ENCODE data around the gene DGKZ. TPM values are rescaled to one million over a fixed set of nuclear protein-coding genes. Genes with fewer than 3 reads are reported as not detected.

The DGKZ gene
- total and polyA plus RNA-seq, 8 donors, result 34.6 to 65.1 (median 40.0) TPM

DNA sequence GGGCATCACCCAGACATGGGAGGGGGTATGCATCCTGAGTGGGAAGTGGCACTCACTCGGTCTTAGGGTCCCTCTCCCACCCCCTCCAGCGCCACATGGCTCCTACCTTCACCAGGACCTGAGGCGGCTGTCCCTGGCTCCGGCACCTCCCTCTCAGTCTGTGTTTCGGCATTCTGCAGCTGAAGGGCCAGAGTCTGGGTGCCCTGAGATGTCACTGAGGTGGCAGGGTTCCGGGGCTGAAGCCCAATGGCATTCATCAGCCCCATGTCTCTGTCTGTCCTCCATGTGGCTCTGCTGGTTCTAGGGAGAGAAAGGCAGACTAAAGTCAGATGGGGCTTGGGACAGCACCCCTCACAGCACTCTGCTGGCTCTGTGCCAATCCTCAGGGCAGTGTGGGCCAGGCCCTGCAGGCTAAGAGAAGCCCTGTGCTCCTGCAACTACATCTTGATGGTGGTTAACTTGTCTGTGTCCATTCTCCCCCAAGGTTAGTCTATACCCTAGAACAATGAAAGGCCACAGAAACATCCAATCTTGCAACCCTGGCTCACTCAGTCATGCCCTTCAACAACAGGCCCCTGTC lies 61.2 kb downstream of the DGKZ start:
- ATAC-seq (no peak), DNase-seq (no peak)
- Histone ChIP-seq H3K36me3 (peaks cover 0 to 89% of the 10 kb centered on the region in 2 donors), H3K27me3 (no peaks in the 10 kb centered on the region), H3K4me1 (no peaks in the 10 kb centered on the region), H3K4me3 (no peak overlapping the region), H3K9me3 (no peaks in the 10 kb centered on the region), H3K27ac (no peak overlapping the region)
- TF ChIP-seq, protein P1, sequence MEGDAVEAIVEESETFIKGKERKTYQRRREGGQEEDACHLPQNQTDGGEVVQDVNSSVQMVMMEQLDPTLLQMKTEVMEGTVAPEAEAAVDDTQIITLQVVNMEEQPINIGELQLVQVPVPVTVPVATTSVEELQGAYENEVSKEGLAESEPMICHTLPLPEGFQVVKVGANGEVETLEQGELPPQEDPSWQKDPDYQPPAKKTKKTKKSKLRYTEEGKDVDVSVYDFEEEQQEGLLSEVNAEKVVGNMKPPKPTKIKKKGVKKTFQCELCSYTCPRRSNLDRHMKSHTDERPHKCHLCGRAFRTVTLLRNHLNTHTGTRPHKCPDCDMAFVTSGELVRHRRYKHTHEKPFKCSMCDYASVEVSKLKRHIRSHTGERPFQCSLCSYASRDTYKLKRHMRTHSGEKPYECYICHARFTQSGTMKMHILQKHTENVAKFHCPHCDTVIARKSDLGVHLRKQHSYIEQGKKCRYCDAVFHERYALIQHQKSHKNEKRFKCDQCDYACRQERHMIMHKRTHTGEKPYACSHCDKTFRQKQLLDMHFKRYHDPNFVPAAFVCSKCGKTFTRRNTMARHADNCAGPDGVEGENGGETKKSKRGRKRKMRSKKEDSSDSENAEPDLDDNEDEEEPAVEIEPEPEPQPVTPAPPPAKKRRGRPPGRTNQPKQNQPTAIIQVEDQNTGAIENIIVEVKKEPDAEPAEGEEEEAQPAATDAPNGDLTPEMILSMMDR (IDR thresholded peaks at IDR 0.05), result no peak
- intact Hi-C loops (cut with DNase I), result no loop called here

DNA sequence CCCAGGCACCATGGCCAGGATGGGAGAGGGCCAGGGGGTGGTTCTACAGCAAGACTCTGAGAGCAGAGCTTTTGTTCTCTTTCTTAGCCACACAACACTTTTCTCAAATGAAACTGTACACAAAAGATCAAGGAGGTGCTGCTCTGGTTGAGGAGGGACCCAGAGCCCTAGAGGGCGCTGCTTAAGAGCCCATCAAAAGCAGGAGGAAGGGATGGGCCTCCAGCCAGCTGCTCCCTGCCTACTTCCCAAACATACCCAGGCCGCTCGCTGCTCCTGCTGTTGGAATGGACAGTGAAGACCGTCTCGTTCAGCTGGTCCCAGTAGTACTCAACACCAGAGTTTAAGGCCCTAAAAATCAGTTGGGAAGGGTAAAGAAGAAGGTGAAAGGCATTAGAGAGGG lies 62.8 kb downstream of the DGKZ start:
- Histone ChIP-seq H3K4me3 (no peak overlapping the region), H3K36me3 (peaks cover 0 to 89% of the 10 kb centered on the region in 2 donors), H3K9me3 (no peaks in the 10 kb centered on the region), H3K27me3 (no peaks in the 10 kb centered on the region), H3K4me1 (no peaks in the 10 kb centered on the region), H3K27ac (no peak overlapping the region)
- ATAC-seq, result no peak
- TF ChIP-seq, protein P1 (IDR thresholded peaks at IDR 0.05), result no peak
- intact Hi-C loops (cut with DNase I), result no loop called here
- no peak for DNase-seq

DNA sequence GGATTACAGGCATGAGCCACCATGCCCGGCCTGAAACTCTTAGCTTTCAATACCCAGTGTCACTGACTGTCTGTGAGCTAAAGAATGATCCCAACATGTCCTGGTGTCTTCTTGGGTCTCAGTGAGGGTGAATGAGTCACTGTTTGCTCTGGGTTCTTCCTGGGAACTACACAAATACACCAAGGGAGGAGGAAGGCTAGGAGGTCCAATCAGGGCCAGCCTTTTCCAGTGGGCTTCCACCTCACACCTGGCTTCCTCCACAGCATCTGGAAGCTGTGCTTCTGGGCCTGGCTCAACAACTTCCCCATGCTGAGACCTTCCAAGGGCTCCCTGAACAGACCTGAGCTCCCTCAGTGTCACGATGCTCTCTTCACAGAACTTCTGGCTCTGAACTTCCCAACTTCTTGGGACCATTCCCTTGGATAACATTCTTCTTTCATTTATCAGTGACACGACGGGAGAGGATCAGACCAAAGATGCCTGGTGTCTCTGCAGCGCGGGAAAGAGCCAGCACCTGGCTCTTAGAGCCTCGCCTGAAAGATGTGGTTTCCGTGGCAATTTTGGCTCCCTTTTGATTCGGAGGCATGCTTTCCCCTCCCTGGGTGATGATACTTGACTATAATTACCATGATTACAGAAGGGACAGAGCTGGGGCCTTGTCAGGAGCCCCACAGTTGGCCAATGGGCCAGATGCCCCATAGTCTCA lies 66.7 kb downstream of the DGKZ start:
- intact Hi-C loops (cut with DNase I), result no loop called here
- Histone ChIP-seq H3K9me3 (no peaks in the 10 kb centered on the region), H3K4me3 (no peak overlapping the region), H3K27me3 (no peaks in the 10 kb centered on the region), H3K36me3 (peaks cover 0 to 82% of the 10 kb centered on the region in 2 donors), H3K27ac (no peak overlapping the region), H3K4me1 (no peaks in the 10 kb centered on the region)
- no peak for DNase-seq
- TF ChIP-seq, protein P1 (IDR thresholded peaks at IDR 0.05), result no peak
- ATAC-seq, result no peak

DNA sequence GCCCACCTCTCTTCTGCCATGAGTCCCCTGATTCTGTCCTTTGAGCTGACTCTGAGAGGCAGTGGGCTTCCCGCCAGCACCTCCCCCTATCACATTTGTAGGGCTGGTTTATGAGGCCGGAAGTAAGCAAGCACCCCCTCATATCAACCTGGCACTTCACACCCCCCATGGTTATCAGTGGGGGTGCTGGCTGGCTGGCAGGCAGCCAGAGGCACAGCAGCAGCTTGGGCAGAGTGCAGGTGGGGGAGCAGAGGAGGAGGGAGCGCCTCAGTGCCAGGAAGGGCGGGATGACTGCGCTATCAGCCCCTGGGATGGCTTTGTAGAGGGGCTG lies 67.2 kb downstream of the DGKZ start:
- DNase-seq (no peak), ATAC-seq (no peak)
- intact Hi-C loops (cut with DNase I), result no loop called here
- Histone ChIP-seq H3K9me3 (no peaks in the 10 kb centered on the region), H3K27me3 (no peaks in the 10 kb centered on the region), H3K4me3 (no peak overlapping the region), H3K4me1 (no peaks in the 10 kb centered on the region), H3K36me3 (peaks cover 0 to 76% of the 10 kb centered on the region in 2 donors), H3K27ac (no peak overlapping the region)
- TF ChIP-seq, protein P1 (IDR thresholded peaks at IDR 0.05), result no peak

DNA sequence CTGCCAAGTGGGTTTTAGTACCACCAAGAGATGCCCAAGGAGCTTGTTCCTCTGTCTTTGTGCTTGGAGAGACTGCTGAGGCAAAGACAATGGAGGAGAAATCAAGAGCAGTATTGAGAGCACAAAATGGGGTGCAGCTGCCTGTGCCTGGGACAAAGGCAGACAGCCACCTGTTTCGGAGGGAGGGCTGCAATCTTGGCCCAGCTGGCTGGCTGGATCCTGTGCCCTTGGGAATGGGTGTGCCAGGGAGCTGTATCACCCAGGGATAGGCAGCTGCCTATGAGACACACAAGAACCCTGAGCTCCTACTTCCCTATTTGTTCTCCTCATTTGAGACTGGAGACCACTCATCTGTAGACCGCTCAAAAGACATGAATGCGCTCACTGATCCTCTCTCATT lies 67.6 kb downstream of the DGKZ start:
- intact Hi-C loops (cut with DNase I), result no loop called here
- TF ChIP-seq, protein P1 (IDR thresholded peaks at IDR 0.05), result no peak

More for the DNA sequence above, 67.6 kb downstream of the DGKZ start:
- no peak for ATAC-seq
- H3K27ac ChIP-seq, result no peak overlapping the region
- H3K36me3 ChIP-seq, result peaks cover 0 to 72% of the 10 kb centered on the region in 2 donors
- H3K9me3 ChIP-seq, result no peaks in the 10 kb centered on the region
- no peak overlapping the region for H3K4me3 ChIP-seq
- no peaks in the 10 kb centered on the region for H3K27me3 ChIP-seq
- no peak for DNase-seq
- no peaks in the 10 kb centered on the region for H3K4me1 ChIP-seq

Measured in left lung (tissue), 10 donors.